Measurements from ENCODE around the gene PTCHD1. TPM values are rescaled to one million over a fixed set of nuclear protein-coding genes. Genes with fewer than 3 reads are reported as not detected.

Gene PTCHD1
- total RNA-seq, 1 donor from 2014 or later = 0.16 TPM

- H3K9me3 Mint-ChIP-seq (ENCODE audit: unreplicated experiment) = no peaks in the 10 kb centered on the region
- H3K4me3 Mint-ChIP-seq (ENCODE audit: unreplicated experiment) = no peak overlapping the region
- DNase-seq (ENCODE audit: extremely low spot score, unreplicated experiment) = no peak
- peaks cover 5% of the 10 kb centered on the region for H3K27me3 Mint-ChIP-seq (ENCODE audit: unreplicated experiment)
- TF ChIP-seq CTCF (IDR thresholded peaks at IDR 0.05) = peak; percentile 17
- no peaks in the 10 kb centered on the region for H3K4me1 Mint-ChIP-seq (ENCODE audit: unreplicated experiment)
- no peak overlapping the region for H3K27ac Mint-ChIP-seq (ENCODE audit: unreplicated experiment)
- H3K36me3 Mint-ChIP-seq (ENCODE audit: unreplicated experiment) = no peaks in the 10 kb centered on the region
Observed at GRCh38 chrX:23451266-23451665, 116.6 kb downstream of the PTCHD1 start.

Data from osteocyte (in vitro differentiated cells).